Gastroesophageal sphincter (tissue), 3 donors: ENCODE results near the gene RNF125.

Experiments used
- POLR2A ChIP-seq, 2 donors: fragments of 450-650 bp; IDR thresholded peaks; one replicate each; pipeline ENCODE4 v1.6.1; 2017; ENCODE audit warnings: antibody characterized with exemption in 2 of 2, mild to moderate bottlenecking in 2 of 2, moderate library complexity in 1 of 2
- POLR2AphosphoS5 ChIP-seq: sonication (generic); formaldehyde crosslinking; IDR thresholded peaks from one replicate; pipeline ENCODE4 v1.6.1; 2017; ENCODE audit warnings: antibody characterized with exemption
- TF ChIP-seq, protein P1 (sequence below), 4 experiments: fragments of 200-600 bp in 2 of 4; fragments of 450-650 bp in 2 of 4; sonication (generic) in 1 of 4; IDR thresholded peaks; one replicate each; pipeline ENCODE4 v1.5.1; 2017 to 2019; ENCODE audit warnings: antibody characterized with exemption in 4 of 4, mild to moderate bottlenecking in 2 of 4, moderate library complexity in 2 of 4

DNA sequence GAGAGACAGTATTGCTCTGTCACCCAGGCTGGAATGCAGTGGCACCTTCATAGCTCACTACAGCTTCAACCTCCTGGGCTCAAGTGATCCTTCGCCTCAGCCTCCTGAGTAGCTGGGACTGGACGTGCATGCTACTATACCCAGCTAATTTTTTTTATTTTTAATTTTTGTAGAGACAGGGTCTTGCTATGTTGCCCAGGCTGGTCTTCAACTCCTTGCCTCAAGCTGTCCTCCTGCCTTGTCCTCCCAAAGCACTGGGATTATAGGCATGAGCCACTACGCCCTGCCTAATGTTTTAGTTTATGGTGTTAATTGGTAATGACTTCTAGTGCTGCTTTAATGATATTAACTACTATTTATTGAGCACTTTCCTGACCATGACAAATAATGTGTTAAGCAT lies 91.4 kb downstream of the RNF125 start:
- TF ChIP-seq POLR2AphosphoS5 (no peak), POLR2A (IDR thresholded peaks at IDR 0.05) (no peak)
- TF ChIP-seq, protein P1, sequence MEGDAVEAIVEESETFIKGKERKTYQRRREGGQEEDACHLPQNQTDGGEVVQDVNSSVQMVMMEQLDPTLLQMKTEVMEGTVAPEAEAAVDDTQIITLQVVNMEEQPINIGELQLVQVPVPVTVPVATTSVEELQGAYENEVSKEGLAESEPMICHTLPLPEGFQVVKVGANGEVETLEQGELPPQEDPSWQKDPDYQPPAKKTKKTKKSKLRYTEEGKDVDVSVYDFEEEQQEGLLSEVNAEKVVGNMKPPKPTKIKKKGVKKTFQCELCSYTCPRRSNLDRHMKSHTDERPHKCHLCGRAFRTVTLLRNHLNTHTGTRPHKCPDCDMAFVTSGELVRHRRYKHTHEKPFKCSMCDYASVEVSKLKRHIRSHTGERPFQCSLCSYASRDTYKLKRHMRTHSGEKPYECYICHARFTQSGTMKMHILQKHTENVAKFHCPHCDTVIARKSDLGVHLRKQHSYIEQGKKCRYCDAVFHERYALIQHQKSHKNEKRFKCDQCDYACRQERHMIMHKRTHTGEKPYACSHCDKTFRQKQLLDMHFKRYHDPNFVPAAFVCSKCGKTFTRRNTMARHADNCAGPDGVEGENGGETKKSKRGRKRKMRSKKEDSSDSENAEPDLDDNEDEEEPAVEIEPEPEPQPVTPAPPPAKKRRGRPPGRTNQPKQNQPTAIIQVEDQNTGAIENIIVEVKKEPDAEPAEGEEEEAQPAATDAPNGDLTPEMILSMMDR (IDR thresholded peaks at IDR 0.05) = no peak
